Loucy (cell line): ENCODE measurements around the gene EEF1A2.

Experiments used
- H2AFZ ChIP-seq: fragments of 200-600 bp; sonication (generic); 2 replicates; pipeline ENCODE4 v1.6.0; 2016; ENCODE audit warnings: antibody characterized with exemption, mild to moderate bottlenecking, low read length, moderate library complexity
- H3F3A ChIP-seq: fragments of 200-600 bp; 2 replicates; pipeline ENCODE4 v1.6.0; 2016; ENCODE audit warnings: antibody characterized with exemption, low read depth, mild to moderate bottlenecking
- H3K27me3 ChIP-seq: fragments of 200-600 bp; sonication (generic); 2 replicates; pipeline ENCODE4 v1.6.1; 2014; ENCODE audit warnings: low read length, mild to moderate bottlenecking; ENCODE audit not compliant: insufficient read depth, poor library complexity, severe bottlenecking
- H3K36me3 ChIP-seq: fragments of 200-600 bp; sonication (generic); 2 replicates; pipeline ENCODE4 v1.6.1; 2016; ENCODE audit warnings: low read length; ENCODE audit not compliant: insufficient read depth
- H3K4me1 ChIP-seq: fragments of 200-600 bp; sonication (generic); 2 replicates; pipeline ENCODE4 v1.5.1; 2014; ENCODE audit warnings: low read length, mild to moderate bottlenecking; ENCODE audit not compliant: insufficient read depth, poor library complexity, severe bottlenecking
- H3K4me2 ChIP-seq: fragments of 200-600 bp; sonication (generic); 2 replicates; pipeline ENCODE4 v1.6.0; 2014; ENCODE audit warnings: antibody characterized with exemption, low read length, low read depth, mild to moderate bottlenecking; ENCODE audit not compliant: poor library complexity, severe bottlenecking
- H3K4me3 ChIP-seq: fragments of 200-600 bp; sonication (generic); 2 replicates; pipeline ENCODE4 v1.5.1; 2014; ENCODE audit warnings: low read length, mild to moderate bottlenecking, mixed read lengths; ENCODE audit not compliant: poor library complexity, severe bottlenecking
- H3K79me2 ChIP-seq: fragments of 200-600 bp; sonication (generic); 2 replicates; pipeline ENCODE4 v1.6.1; 2014; ENCODE audit warnings: low read length; ENCODE audit not compliant: insufficient read depth
- H3K9ac ChIP-seq: fragments of 200-600 bp; sonication (generic); 2 replicates; pipeline ENCODE4 v1.6.0; 2014; ENCODE audit warnings: mild to moderate bottlenecking, low read depth, low read length, moderate library complexity; ENCODE audit not compliant: poor library complexity, severe bottlenecking
- H3K9me2 ChIP-seq: fragments of 200-600 bp; sonication (generic); replicated peaks from 2 replicates; pipeline ENCODE4 v1.6.1; 2016; ENCODE audit warnings: low read depth, low read length, mixed read lengths
- H3K9me3 ChIP-seq: fragments of 200-600 bp; sonication (generic); 2 replicates; pipeline ENCODE4 v1.6.1; 2014; ENCODE audit warnings: mild to moderate bottlenecking, antibody characterized with exemption, low read length, low read depth; ENCODE audit not compliant: insufficient read depth
- H4K20me1 ChIP-seq: fragments of 200-600 bp; sonication (generic); 2 replicates; pipeline ENCODE4 v1.6.0; 2014; ENCODE audit warnings: antibody characterized with exemption, low read length, mild to moderate bottlenecking; ENCODE audit not compliant: insufficient read depth, poor library complexity, severe bottlenecking
- EZH2phosphoT487 ChIP-seq: fragments of 200-600 bp; IDR thresholded peaks from 2 replicates; pipeline ENCODE4 v1.6.1; 2018; ENCODE audit warnings: antibody characterized with exemption, mild to moderate bottlenecking, moderate library complexity, borderline replicate concordance
- TF ChIP-seq, protein P1 (sequence below): fragments of 200-600 bp; sonication (generic); conservative IDR thresholded peaks from 2 replicates; pipeline ENCODE4 v1.5.1; 2014; ENCODE audit warnings: mild to moderate bottlenecking, antibody characterized with exemption, low read length

The EEF1A2 gene

DNA sequence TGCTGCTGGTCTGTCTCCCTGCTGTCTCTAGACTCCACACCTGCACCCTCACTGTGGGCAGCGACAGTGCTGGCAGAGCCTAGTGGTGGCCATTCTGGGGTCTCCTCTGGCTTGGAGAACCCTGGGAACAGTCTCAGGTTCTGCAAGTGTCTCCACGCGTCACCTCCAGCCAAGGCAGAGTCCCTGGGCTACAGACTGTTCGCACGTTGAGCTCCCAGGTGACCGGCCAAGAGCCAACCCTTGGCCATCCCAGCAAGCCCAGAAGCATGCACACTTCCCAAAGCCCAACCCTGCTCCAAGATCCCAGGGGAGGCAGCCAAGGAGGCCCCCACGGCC is 4.8 kb downstream of the EEF1A2 start:
- Histone ChIP-seq H3K9ac (no peak overlapping the region), H3K4me3 (no peak overlapping the region), H3K36me3 (no peaks in the 10 kb centered on the region), H3K4me2 (no peak overlapping the region), H3K9me3 (no peaks in the 10 kb centered on the region), H3K27me3 (no peaks in the 10 kb centered on the region), H4K20me1 (no peaks in the 10 kb centered on the region), H3K79me2 (no peaks in the 10 kb centered on the region), H3K9me2 (no peaks in the 10 kb centered on the region), H3F3A (no peaks in the 10 kb centered on the region), H3K4me1 (no peaks in the 10 kb centered on the region), H2AFZ (no peak overlapping the region)
- TF ChIP-seq, protein P1, sequence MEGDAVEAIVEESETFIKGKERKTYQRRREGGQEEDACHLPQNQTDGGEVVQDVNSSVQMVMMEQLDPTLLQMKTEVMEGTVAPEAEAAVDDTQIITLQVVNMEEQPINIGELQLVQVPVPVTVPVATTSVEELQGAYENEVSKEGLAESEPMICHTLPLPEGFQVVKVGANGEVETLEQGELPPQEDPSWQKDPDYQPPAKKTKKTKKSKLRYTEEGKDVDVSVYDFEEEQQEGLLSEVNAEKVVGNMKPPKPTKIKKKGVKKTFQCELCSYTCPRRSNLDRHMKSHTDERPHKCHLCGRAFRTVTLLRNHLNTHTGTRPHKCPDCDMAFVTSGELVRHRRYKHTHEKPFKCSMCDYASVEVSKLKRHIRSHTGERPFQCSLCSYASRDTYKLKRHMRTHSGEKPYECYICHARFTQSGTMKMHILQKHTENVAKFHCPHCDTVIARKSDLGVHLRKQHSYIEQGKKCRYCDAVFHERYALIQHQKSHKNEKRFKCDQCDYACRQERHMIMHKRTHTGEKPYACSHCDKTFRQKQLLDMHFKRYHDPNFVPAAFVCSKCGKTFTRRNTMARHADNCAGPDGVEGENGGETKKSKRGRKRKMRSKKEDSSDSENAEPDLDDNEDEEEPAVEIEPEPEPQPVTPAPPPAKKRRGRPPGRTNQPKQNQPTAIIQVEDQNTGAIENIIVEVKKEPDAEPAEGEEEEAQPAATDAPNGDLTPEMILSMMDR = no peak
- no peak for TF ChIP-seq EZH2phosphoT487

DNA sequence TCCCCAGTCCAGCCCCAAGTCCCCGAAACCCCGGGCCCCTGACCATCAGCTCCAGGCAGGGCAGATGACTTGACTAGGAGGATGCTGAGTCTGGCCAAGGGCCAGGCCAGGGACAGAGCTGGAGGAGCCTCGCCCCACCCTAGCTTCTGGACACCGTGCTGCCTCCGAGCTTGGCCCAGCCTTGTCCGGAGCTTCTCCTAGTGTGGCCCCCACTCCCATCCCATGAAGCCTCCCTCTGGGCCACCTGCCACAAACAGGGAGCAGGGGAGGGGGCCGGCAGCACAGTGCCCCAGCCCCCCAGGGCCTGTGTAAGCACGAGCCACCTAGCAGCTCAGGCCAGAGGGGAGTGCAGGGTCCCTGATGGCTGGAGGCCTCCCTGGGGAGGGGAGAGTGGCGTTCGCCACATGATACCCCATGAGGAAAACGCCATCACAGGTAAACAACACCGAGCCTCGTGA is 5.3 kb downstream of the EEF1A2 start:
- Histone ChIP-seq H3K4me1 (no peaks in the 10 kb centered on the region), H3F3A (no peaks in the 10 kb centered on the region), H3K36me3 (no peaks in the 10 kb centered on the region), H3K4me3 (no peak overlapping the region), H3K4me2 (no peak overlapping the region), H3K9me3 (no peaks in the 10 kb centered on the region), H2AFZ (no peak overlapping the region), H3K27me3 (no peaks in the 10 kb centered on the region), H3K79me2 (no peaks in the 10 kb centered on the region), H3K9ac (no peak overlapping the region), H4K20me1 (no peaks in the 10 kb centered on the region), H3K9me2 (no peaks in the 10 kb centered on the region)
- no peak for TF ChIP-seq EZH2phosphoT487
- TF ChIP-seq, protein P1 = no peak

DNA sequence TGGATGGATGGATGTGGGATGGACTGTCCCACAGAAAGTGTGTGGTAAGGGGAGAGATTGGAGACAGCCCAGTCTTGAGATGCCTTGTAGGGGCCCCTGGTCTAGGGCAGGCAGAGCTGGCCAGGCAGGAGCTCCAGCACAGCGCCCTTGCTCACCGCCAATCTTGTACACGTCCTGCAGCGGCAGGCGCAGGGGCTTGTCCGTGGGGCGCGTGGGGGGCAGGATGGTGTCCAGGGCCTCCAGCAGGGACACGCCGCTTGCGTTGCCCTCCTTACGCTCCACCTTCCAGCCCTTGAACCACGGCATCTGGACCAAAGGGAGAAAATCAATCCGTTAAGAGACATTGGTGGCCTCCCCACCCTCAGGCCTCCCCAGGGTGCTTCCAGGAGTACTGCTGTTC is 5.9 kb downstream of the EEF1A2 start:
- TF ChIP-seq EZH2phosphoT487 = no peak
- H3K4me1 ChIP-seq = no peaks in the 10 kb centered on the region

DNA sequence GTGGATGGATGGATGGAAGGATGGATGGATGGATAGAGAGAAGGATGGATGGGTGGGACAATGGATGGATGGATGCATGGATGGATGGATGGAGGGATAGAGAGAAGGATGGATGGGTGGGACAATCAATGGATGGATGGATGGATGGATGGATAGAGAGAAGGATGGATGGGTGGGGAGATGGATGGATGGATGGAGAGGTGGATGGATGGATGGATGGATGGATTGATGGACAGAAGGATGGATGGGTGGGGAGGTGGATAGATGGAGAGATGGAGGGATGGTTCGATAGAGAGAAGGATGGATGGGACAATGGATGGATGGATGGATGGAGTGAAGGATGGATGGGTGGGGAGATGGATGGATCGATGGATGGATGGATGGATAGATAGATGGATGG is 6.4 kb downstream of the EEF1A2 start:
- no peaks in the 10 kb centered on the region for H3K79me2 ChIP-seq
- H3K4me2 ChIP-seq = no peak overlapping the region
- H2AFZ ChIP-seq = no peak overlapping the region
- H3F3A ChIP-seq = no peaks in the 10 kb centered on the region
- no peaks in the 10 kb centered on the region for H3K9me3 ChIP-seq
- H4K20me1 ChIP-seq = no peaks in the 10 kb centered on the region
- no peaks in the 10 kb centered on the region for H3K4me1 ChIP-seq
- H3K27me3 ChIP-seq = no peaks in the 10 kb centered on the region
- no peaks in the 10 kb centered on the region for H3K9me2 ChIP-seq
- no peak overlapping the region for H3K4me3 ChIP-seq
- no peak overlapping the region for H3K9ac ChIP-seq
- no peak for TF ChIP-seq EZH2phosphoT487
- TF ChIP-seq, protein P1 = no peak
- H3K36me3 ChIP-seq = no peaks in the 10 kb centered on the region

More for the DNA sequence above, 5.9 kb downstream of the EEF1A2 start:
- no peaks in the 10 kb centered on the region for H4K20me1 ChIP-seq
- no peak overlapping the region for H2AFZ ChIP-seq
- no peaks in the 10 kb centered on the region for H3K79me2 ChIP-seq
- no peaks in the 10 kb centered on the region for H3K27me3 ChIP-seq
- no peaks in the 10 kb centered on the region for H3K9me2 ChIP-seq
- no peaks in the 10 kb centered on the region for H3K36me3 ChIP-seq
- H3K9me3 ChIP-seq = no peaks in the 10 kb centered on the region
- H3K4me3 ChIP-seq = no peak overlapping the region
- H3K4me2 ChIP-seq = no peak overlapping the region
- H3F3A ChIP-seq = no peaks in the 10 kb centered on the region
- H3K9ac ChIP-seq = no peak overlapping the region
